GM23338 (cell line): Measurements from ENCODE around the gene CACNA1B. TPM values are rescaled to one million over a fixed set of nuclear protein-coding genes. Genes with fewer than 3 reads are reported as not detected.

ENCODE experiments used
- ATAC-seq: fragments of 200-7000 bp; cut with Tn5 transposase; 3 replicates; pipeline ENCODE4 v1.9.1; 2020
- DNase-seq: peaks from one replicate; pipeline ENCODE4 v3.0.0-alpha.2; 2015; ENCODE audit warnings: low spot score
- H2AFZ ChIP-seq: fragments of 200-600 bp; sonication (generic); 2 replicates; pipeline ENCODE4 v1.8.0; 2016; ENCODE audit warnings: antibody characterized with exemption, mild to moderate bottlenecking, moderate library complexity
- H3F3A ChIP-seq: fragments of 200-600 bp; sonication (generic); replicated peaks from 2 replicates; pipeline ENCODE4 v1.8.0; 2017; ENCODE audit warnings: antibody characterized with exemption, mixed run types, low read depth
- H3K27ac ChIP-seq: fragments of 200-600 bp; sonication (generic); 2 replicates; pipeline ENCODE4 v1.6.1; 2016; ENCODE audit warnings: low read depth
- H3K27me3 ChIP-seq: fragments of 200-600 bp; sonication (generic); 2 replicates; pipeline ENCODE4 v1.8.0; 2016; ENCODE audit warnings: mild to moderate bottlenecking, mixed run types, moderate library complexity; ENCODE audit not compliant: insufficient read depth
- H3K36me3 ChIP-seq: fragments of 200-600 bp; sonication (generic); 2 replicates; pipeline ENCODE4 v1.8.0; 2016; ENCODE audit warnings: mild to moderate bottlenecking; ENCODE audit not compliant: insufficient read depth
- H3K4me1 ChIP-seq: fragments of 200-600 bp; sonication (generic); 2 replicates; pipeline ENCODE4 v1.8.0; 2016; ENCODE audit warnings: mild to moderate bottlenecking, moderate library complexity; ENCODE audit not compliant: insufficient read depth
- H3K4me2 ChIP-seq: fragments of 200-600 bp; sonication (generic); 2 replicates; pipeline ENCODE4 v1.7.1; 2017; ENCODE audit warnings: mixed run types
- H3K4me3 ChIP-seq: fragments of 200-600 bp; sonication (generic); 2 replicates; pipeline ENCODE4 v1.6.1; 2016; ENCODE audit warnings: mixed run types
- H3K79me2 ChIP-seq: fragments of 200-600 bp; sonication (generic); replicated peaks from 2 replicates; pipeline ENCODE4 v1.8.0; 2017; ENCODE audit warnings: mild to moderate bottlenecking; ENCODE audit not compliant: insufficient read depth
- H3K9me2 ChIP-seq: fragments of 200-600 bp; sonication (generic); 2 replicates; pipeline ENCODE4 v1.8.0; 2017; ENCODE audit not compliant: insufficient read depth
- H4K20me1 ChIP-seq: fragments of 200-600 bp; sonication (generic); replicated peaks from 2 replicates; pipeline ENCODE4 v1.8.0; 2017; ENCODE audit warnings: mild to moderate bottlenecking; ENCODE audit not compliant: insufficient read depth
- H3K27ac Mint-ChIP-seq: 2 replicates; pipeline ENCODE4 v1.8.0; 2020; ENCODE audit warnings: inconsistent platforms, mild to moderate bottlenecking, moderate library complexity, mixed read lengths
- H3K27me3 Mint-ChIP-seq: 3 replicates; pipeline ENCODE4 v1.8.0; 2022; ENCODE audit warnings: low read depth, mild to moderate bottlenecking, moderate library complexity, mixed read lengths, inconsistent platforms; ENCODE audit not compliant: insufficient read depth, poor library complexity
- H3K36me3 Mint-ChIP-seq: 3 replicates; pipeline ENCODE4 v1.8.0; 2021; ENCODE audit warnings: low read depth, mild to moderate bottlenecking, inconsistent platforms, moderate library complexity, mixed read lengths
- H3K4me1 Mint-ChIP-seq: 3 replicates; pipeline ENCODE4 v1.8.0; 2020; ENCODE audit warnings: mild to moderate bottlenecking, inconsistent platforms, mixed read lengths
- H3K4me3 Mint-ChIP-seq: 3 replicates; pipeline ENCODE4 v1.8.0; 2021; ENCODE audit warnings: moderate library complexity, mild to moderate bottlenecking, inconsistent platforms, mixed read lengths
- H3K9me3 Mint-ChIP-seq: 3 replicates; pipeline ENCODE4 v1.8.0; 2020; ENCODE audit warnings: moderate library complexity, mild to moderate bottlenecking, inconsistent platforms, mixed read lengths
- CREB1 ChIP-seq: fragments of 250-450 bp; sonication (Bioruptor Pico); IDR thresholded peaks from 2 replicates; pipeline ENCODE4 v1.5.0; 2020; ENCODE audit warnings: low read depth, mild to moderate bottlenecking, moderate library complexity
- CTCF ChIP-seq, 2 experiments: fragments of 200-600 bp in 1 of 2; sonication (generic) in 1 of 2; conservative IDR thresholded peaks; 2 replicates each; pipeline versions ENCODE4 v1.5.1 to v1.6.1; 2016 to 2017; ENCODE audit warnings: antibody characterized with exemption in 2 of 2, low read depth in 2 of 2, mild to moderate bottlenecking in 2 of 2, moderate library complexity in 1 of 2
- ETS1 ChIP-seq: IDR thresholded peaks from 2 replicates; pipeline ENCODE4 v1.6.1; 2016; ENCODE audit warnings: antibody characterized with exemption
- EZH2 ChIP-seq: fragments of 200-600 bp; sonication (generic); IDR thresholded peaks from one replicate; pipeline ENCODE4 v1.8.0; 2017; ENCODE audit warnings: antibody characterized with exemption, mild to moderate bottlenecking, low read depth; ENCODE audit not compliant: unreplicated experiment
- EZH2phosphoT487 ChIP-seq: fragments of 200-600 bp; sonication (generic); IDR thresholded peaks from one replicate; pipeline ENCODE4 v1.8.1; 2018; ENCODE audit warnings: antibody characterized with exemption; ENCODE audit not compliant: unreplicated experiment
- JUNB ChIP-seq: IDR thresholded peaks from one replicate; pipeline ENCODE4 v1.6.1; 2016; ENCODE audit warnings: antibody characterized with exemption; ENCODE audit not compliant: unreplicated experiment
- NANOG ChIP-seq: IDR thresholded peaks from 2 replicates; pipeline ENCODE4 v1.6.1; 2016; ENCODE audit warnings: antibody characterized with exemption, borderline replicate concordance
- POLR2AphosphoS5 ChIP-seq: IDR thresholded peaks from 2 replicates; pipeline ENCODE4 v1.6.1; 2016; ENCODE audit warnings: antibody characterized with exemption, low read depth
- STAT1 ChIP-seq: IDR thresholded peaks from one replicate; pipeline ENCODE4 v1.6.1; 2016; ENCODE audit warnings: antibody characterized with exemption; ENCODE audit not compliant: unreplicated experiment
- ZNF114 ChIP-seq: fragments of 250-450 bp; sonication (Bioruptor Pico); IDR thresholded peaks from 2 replicates; pipeline ENCODE4 v1.5.0; 2020; ENCODE audit warnings: mild to moderate bottlenecking, moderate library complexity
- ZNF331 ChIP-seq: fragments of 250-450 bp; sonication (Bioruptor Pico); IDR thresholded peaks from 2 replicates; pipeline ENCODE4 v1.5.0; 2020; ENCODE audit warnings: low read depth, mild to moderate bottlenecking, moderate library complexity
- polyA plus RNA-seq: library from polyadenylated mRNA; unstranded; fragments of >200 nt; fragmentation: Nextera tagmentation; extraction: Ambion mirVana; gene quantifications from 2 replicates; pipeline ENCODE4 v1.2.1, GENCODE V29; 2016
- total RNA-seq: library from RNA; depleted of rRNA; stranded (reverse); fragments of >200 nt; shearing (Covaris generic); gene quantifications from 2 replicates; pipeline ENCODE4 v1.2.3, GENCODE V29; 2014
- TF ChIP-seq, protein P1 (sequence below): IDR thresholded peaks from one replicate; pipeline ENCODE4 v1.6.1; 2018; ENCODE audit warnings: antibody characterized with exemption; ENCODE audit not compliant: unreplicated experiment
- TF ChIP-seq, protein P2 (sequence below): fragments of 250-450 bp; sonication (Bioruptor Pico); IDR thresholded peaks from 2 replicates; pipeline ENCODE4 v1.5.0; 2020; ENCODE audit warnings: mild to moderate bottlenecking, moderate library complexity

Gene CACNA1B
- total and polyA plus RNA-seq, 2 experiments from 2014 or later, result 1.1 to 10.4 TPM

- Mint-ChIP-seq H3K27me3 (peaks cover 16% of the 10 kb centered on the region), H3K27ac (no peak overlapping the region; the same call in 1 of the 2 replicates), H3K9me3 (no peaks in the 10 kb centered on the region), H3K4me1 (peaks cover 15% of the 10 kb centered on the region), H3K36me3 (peaks cover 18% of the 10 kb centered on the region; the same call in 2 of the 3 replicates), H3K4me3 (no peak overlapping the region; the same call in 2 of the 3 replicates)
- H3K27me3 ChIP-seq, result no peaks in the 10 kb centered on the region
- H3F3A ChIP-seq, result no peaks in the 10 kb centered on the region
- ATAC-seq (no peak), DNase-seq (no peak)
- H3K9me2 ChIP-seq, result no peaks in the 10 kb centered on the region
- H3K4me3 ChIP-seq, result no peak overlapping the region
- no peaks in the 10 kb centered on the region for H3K79me2 ChIP-seq
- no peaks in the 10 kb centered on the region; the same call in 1 of the 2 replicates for H3K36me3 ChIP-seq
- no peak for TF ChIP-seq ETS1
- TF ChIP-seq STAT1, result no peak
- no peak for TF ChIP-seq NANOG
- TF ChIP-seq CTCF (conservative IDR thresholded peaks at IDR 0.05; ENCODE audit: low read depth in 2 of 2), result no peak
- no peak for TF ChIP-seq ZNF331 (CRISPR knock-in tag)
- TF ChIP-seq, protein P1, sequence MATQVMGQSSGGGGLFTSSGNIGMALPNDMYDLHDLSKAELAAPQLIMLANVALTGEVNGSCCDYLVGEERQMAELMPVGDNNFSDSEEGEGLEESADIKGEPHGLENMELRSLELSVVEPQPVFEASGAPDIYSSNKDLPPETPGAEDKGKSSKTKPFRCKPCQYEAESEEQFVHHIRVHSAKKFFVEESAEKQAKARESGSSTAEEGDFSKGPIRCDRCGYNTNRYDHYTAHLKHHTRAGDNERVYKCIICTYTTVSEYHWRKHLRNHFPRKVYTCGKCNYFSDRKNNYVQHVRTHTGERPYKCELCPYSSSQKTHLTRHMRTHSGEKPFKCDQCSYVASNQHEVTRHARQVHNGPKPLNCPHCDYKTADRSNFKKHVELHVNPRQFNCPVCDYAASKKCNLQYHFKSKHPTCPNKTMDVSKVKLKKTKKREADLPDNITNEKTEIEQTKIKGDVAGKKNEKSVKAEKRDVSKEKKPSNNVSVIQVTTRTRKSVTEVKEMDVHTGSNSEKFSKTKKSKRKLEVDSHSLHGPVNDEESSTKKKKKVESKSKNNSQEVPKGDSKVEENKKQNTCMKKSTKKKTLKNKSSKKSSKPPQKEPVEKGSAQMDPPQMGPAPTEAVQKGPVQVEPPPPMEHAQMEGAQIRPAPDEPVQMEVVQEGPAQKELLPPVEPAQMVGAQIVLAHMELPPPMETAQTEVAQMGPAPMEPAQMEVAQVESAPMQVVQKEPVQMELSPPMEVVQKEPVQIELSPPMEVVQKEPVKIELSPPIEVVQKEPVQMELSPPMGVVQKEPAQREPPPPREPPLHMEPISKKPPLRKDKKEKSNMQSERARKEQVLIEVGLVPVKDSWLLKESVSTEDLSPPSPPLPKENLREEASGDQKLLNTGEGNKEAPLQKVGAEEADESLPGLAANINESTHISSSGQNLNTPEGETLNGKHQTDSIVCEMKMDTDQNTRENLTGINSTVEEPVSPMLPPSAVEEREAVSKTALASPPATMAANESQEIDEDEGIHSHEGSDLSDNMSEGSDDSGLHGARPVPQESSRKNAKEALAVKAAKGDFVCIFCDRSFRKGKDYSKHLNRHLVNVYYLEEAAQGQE, result no peak
- no peak for TF ChIP-seq CREB1 (CRISPR knock-in tag)
- TF ChIP-seq, protein P2, sequence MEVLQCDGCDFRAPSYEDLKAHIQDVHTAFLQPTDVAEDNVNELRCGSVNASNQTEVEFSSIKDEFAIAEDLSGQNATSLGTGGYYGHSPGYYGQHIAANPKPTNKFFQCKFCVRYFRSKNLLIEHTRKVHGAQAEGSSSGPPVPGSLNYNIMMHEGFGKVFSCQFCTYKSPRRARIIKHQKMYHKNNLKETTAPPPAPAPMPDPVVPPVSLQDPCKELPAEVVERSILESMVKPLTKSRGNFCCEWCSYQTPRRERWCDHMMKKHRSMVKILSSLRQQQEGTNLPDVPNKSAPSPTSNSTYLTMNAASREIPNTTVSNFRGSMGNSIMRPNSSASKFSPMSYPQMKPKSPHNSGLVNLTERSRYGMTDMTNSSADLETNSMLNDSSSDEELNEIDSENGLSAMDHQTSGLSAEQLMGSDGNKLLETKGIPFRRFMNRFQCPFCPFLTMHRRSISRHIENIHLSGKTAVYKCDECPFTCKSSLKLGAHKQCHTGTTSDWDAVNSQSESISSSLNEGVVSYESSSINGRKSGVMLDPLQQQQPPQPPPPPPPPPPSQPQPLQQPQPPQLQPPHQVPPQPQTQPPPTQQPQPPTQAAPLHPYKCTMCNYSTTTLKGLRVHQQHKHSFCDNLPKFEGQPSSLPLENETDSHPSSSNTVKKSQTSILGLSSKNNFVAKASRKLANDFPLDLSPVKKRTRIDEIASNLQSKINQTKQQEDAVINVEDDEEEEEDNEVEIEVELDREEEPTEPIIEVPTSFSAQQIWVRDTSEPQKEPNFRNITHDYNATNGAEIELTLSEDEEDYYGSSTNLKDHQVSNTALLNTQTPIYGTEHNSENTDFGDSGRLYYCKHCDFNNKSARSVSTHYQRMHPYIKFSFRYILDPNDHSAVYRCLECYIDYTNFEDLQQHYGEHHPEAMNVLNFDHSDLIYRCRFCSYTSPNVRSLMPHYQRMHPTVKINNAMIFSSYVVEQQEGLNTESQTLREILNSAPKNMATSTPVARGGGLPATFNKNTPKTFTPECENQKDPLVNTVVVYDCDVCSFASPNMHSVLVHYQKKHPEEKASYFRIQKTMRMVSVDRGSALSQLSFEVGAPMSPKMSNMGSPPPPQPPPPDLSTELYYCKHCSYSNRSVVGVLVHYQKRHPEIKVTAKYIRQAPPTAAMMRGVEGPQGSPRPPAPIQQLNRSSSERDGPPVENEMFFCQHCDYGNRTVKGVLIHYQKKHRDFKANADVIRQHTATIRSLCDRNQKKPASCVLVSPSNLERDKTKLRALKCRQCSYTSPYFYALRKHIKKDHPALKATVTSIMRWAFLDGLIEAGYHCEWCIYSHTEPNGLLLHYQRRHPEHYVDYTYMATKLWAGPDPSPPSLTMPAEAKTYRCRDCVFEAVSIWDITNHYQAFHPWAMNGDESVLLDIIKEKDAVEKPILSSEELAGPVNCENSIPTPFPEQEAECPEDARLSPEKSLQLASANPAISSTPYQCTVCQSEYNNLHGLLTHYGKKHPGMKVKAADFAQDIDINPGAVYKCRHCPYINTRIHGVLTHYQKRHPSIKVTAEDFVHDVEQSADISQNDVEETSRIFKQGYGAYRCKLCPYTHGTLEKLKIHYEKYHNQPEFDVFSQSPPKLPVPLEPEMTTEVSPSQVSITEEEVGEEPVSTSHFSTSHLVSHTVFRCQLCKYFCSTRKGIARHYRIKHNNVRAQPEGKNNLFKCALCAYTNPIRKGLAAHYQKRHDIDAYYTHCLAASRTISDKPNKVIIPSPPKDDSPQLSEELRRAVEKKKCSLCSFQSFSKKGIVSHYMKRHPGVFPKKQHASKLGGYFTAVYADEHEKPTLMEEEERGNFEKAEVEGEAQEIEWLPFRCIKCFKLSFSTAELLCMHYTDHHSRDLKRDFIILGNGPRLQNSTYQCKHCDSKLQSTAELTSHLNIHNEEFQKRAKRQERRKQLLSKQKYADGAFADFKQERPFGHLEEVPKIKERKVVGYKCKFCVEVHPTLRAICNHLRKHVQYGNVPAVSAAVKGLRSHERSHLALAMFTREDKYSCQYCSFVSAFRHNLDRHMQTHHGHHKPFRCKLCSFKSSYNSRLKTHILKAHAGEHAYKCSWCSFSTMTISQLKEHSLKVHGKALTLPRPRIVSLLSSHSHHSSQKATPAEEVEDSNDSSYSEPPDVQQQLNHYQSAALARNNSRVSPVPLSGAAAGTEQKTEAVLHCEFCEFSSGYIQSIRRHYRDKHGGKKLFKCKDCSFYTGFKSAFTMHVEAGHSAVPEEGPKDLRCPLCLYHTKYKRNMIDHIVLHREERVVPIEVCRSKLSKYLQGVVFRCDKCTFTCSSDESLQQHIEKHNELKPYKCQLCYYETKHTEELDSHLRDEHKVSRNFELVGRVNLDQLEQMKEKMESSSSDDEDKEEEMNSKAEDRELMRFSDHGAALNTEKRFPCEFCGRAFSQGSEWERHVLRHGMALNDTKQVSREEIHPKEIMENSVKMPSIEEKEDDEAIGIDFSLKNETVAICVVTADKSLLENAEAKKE, result no peak
- no peak for TF ChIP-seq JUNB
- no peak for TF ChIP-seq EZH2phosphoT487
- TF ChIP-seq EZH2, result no peak
- TF ChIP-seq POLR2AphosphoS5, result no peak
- no peak for TF ChIP-seq ZNF114 (CRISPR knock-in tag)
- no peak overlapping the region for H3K4me2 ChIP-seq
- H2AFZ ChIP-seq, result no peak overlapping the region
- H3K4me1 ChIP-seq, result no peaks in the 10 kb centered on the region
- no peaks in the 10 kb centered on the region; the same call in 1 of the 2 replicates for H4K20me1 ChIP-seq
- H3K27ac ChIP-seq, result no peak overlapping the region
Observed at GRCh38 chr9:138050472-138051330, 173.1 kb downstream of the CACNA1B start.
